HEK293 (cell line): ENCODE results near the gene MTMR1.

Source experiments
- CTCF ChIA-PET: fragments of 350-600 bp; formaldehyde crosslinking; extraction: SDS; loops from one replicate; lab custom pipeline; 2021; ENCODE audit warnings: antibody characterized with exemption; lab: Yijun Ruan, JAX
- POLR2A ChIA-PET: fragments of 300-600 bp; formaldehyde crosslinking; extraction: SDS; loops from one replicate; lab custom pipeline; 2020; ENCODE audit warnings: antibody characterized with exemption, inconsistent platforms; lab: Yijun Ruan, JAX
- H3K27ac ChIP-seq: fragments of 200-500 bp; sonication (Bioruptor generic); 2 replicates; pipeline ENCODE4 v1.5.1; 2014; ENCODE audit warnings: low read depth, low read length, control low read depth, inconsistent platforms; ENCODE audit errors: extremely low read depth
- H3K36me3 ChIP-seq, 2 experiments: fragments of 200-500 bp in 1 of 2; sonication (Bioruptor generic) in 1 of 2; 1 replicate in 1 of 2; 2 replicates in 1 of 2; pipeline ENCODE4 v1.5.1; 2014 to 2017; ENCODE audit warnings: inconsistent platforms in 2 of 2, low read length in 2 of 2; ENCODE audit not compliant: control insufficient read depth in 2 of 2, insufficient read depth in 1 of 2
- H3K4me1 ChIP-seq: fragments of 200-500 bp; sonication (Bioruptor generic); 2 replicates; pipeline ENCODE4 v1.5.1; 2014; ENCODE audit warnings: mild to moderate bottlenecking, low read length, inconsistent platforms; ENCODE audit not compliant: control insufficient read depth, insufficient read depth
- H3K4me3 ChIP-seq: 2 replicates; pipeline ENCODE4 v1.5.1; 2011; ENCODE audit warnings: low read depth, mild to moderate bottlenecking, control low read depth, low read length, moderate library complexity
- H3K9me3 ChIP-seq: fragments of 200-500 bp; sonication (Bioruptor generic); 2 replicates; pipeline ENCODE4 v1.5.1; 2014; ENCODE audit warnings: low read depth, low read length, inconsistent platforms; ENCODE audit not compliant: control insufficient read depth, insufficient read depth
- KLF17 ChIP-seq: fragments of 450-650 bp; formaldehyde crosslinking; IDR thresholded peaks from 2 replicates; pipeline ENCODE4 v1.5.1; 2016; ENCODE audit warnings: missing biosample characterization, missing genetic modification characterization
- SP3 ChIP-seq: fragments of 450-650 bp; formaldehyde crosslinking; IDR thresholded peaks from 2 replicates; pipeline ENCODE4 v1.5.1; 2016; ENCODE audit warnings: missing biosample characterization, missing genetic modification characterization
- WT1 ChIP-seq: fragments of 450-650 bp; formaldehyde crosslinking; IDR thresholded peaks from 2 replicates; pipeline ENCODE4 v1.5.1; 2016; ENCODE audit warnings: missing biosample characterization, missing genetic modification characterization
- ZBTB1 ChIP-seq: fragments of 450-650 bp; formaldehyde crosslinking; IDR thresholded peaks from 2 replicates; pipeline ENCODE4 v1.5.1; 2016; ENCODE audit warnings: missing biosample characterization, missing genetic modification characterization
- ZBTB26 ChIP-seq: fragments of 450-650 bp; formaldehyde crosslinking; optimal IDR thresholded peaks from 2 replicates; pipeline ENCODE3; 2016; ENCODE audit warnings: missing biosample characterization, mild to moderate bottlenecking, missing genetic modification characterization
- ZNF341 ChIP-seq: fragments of 450-650 bp; formaldehyde crosslinking; IDR thresholded peaks from 2 replicates; pipeline ENCODE4; 2016; ENCODE audit warnings: low read depth, missing biosample characterization, missing genetic modification characterization
- ZNF37A ChIP-seq: fragments of 450-650 bp; IDR thresholded peaks from 2 replicates; pipeline ENCODE4 v1.5.1; 2018; ENCODE audit warnings: missing biosample characterization, missing genetic modification characterization
- ZNF571 ChIP-seq: fragments of 450-650 bp; formaldehyde crosslinking; IDR thresholded peaks from 2 replicates; pipeline ENCODE4 v1.5.0; 2017; ENCODE audit warnings: missing biosample characterization, missing genetic modification characterization
- ZNF629 ChIP-seq: fragments of 450-650 bp; formaldehyde crosslinking; IDR thresholded peaks from 2 replicates; pipeline ENCODE4 v1.5.1; 2017; ENCODE audit warnings: missing biosample characterization, missing genetic modification characterization
- ZNF639 ChIP-seq: fragments of 450-650 bp; formaldehyde crosslinking; IDR thresholded peaks from 2 replicates; pipeline ENCODE4 v1.5.1; 2016; ENCODE audit warnings: missing biosample characterization, missing genetic modification characterization
- ZNF701 ChIP-seq: fragments of 450-650 bp; formaldehyde crosslinking; IDR thresholded peaks from 2 replicates; pipeline ENCODE4 v1.5.1; 2016; ENCODE audit warnings: missing biosample characterization, missing genetic modification characterization
- ZNF792 ChIP-seq: fragments of 450-650 bp; formaldehyde crosslinking; IDR thresholded peaks from 2 replicates; pipeline ENCODE4 v1.5.1; 2016; ENCODE audit warnings: missing biosample characterization, missing genetic modification characterization
- ZSCAN23 ChIP-seq: fragments of 450-650 bp; formaldehyde crosslinking; IDR thresholded peaks from 2 replicates; pipeline ENCODE4 v1.5.1; 2016; ENCODE audit warnings: missing biosample characterization, missing genetic modification characterization
- ZXDB ChIP-seq: fragments of 450-650 bp; formaldehyde crosslinking; IDR thresholded peaks from 2 replicates; pipeline ENCODE4 v1.5.1; 2016; ENCODE audit warnings: missing biosample characterization, missing genetic modification characterization
- TF ChIP-seq, protein P1 (sequence below): fragments of 450-650 bp; formaldehyde crosslinking; IDR thresholded peaks from 2 replicates; pipeline ENCODE4; 2016; ENCODE audit warnings: missing biosample characterization, missing genetic modification characterization
- TF ChIP-seq, protein P2 (sequence below): fragments of 450-650 bp; formaldehyde crosslinking; IDR thresholded peaks from 2 replicates; pipeline ENCODE4 v1.5.1; 2016; ENCODE audit warnings: missing biosample characterization, missing genetic modification characterization, borderline replicate concordance

The MTMR1 gene

DNA sequence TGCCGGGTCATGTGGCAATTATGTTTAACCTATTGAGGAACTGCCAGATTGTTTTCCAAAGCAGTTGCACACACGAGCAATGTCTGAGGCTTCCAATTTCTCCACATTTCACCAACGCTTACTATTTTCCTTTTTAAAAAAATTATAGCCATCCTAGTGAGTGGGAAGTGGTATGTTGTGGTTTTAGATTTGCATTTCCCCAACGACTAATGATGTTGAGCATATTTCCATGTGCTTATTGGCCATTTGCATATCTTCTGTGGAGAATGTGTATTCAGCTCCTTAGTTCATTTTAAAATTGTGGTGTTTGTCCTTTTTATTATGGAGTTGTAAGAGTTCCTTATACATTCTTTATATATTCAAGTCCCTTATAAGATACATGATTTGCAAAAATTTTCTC is 60.2 kb downstream of the MTMR1 start (continued):
- no peak for TF ChIP-seq WT1 (tag by site-specific recombination)

- CTCF ChIA-PET, result interaction anchor here (0.7 kb wide), 1 partner anchor 18 kb away, joined by 3 read pairs; no protein-coding TSS in a partner anchor
Observed at GRCh38 chrX:150753968-150754367, 60.8 kb downstream of the MTMR1 start.

DNA sequence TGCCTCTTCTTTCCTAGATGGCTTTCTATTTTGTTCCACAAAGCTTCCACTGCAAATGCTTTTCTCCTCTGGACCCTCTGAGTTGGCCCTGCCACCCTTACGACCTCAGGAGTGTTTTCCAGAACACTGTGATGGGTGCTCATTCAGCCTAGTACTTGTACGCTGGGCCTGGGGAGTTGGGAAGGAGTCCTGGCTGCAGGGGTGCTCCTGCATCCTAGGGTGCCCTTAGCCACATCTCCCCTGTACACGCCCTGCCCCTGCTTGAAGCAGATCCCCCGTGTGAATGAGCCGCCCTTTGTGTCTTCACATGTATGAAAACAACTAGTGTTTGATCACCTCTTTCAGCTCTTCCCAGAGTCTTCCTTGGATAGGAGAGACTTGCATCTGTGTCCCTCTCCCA is 64.2 kb downstream of the MTMR1 start:
- TF ChIP-seq ZBTB26 (tag by site-specific recombination), result no peak
- TF ChIP-seq ZNF571 (tag by site-specific recombination), result no peak
- no peak for TF ChIP-seq ZNF37A (tag by site-specific recombination)
- no peak for TF ChIP-seq ZXDB (tag by site-specific recombination)
- ChIA-PET POLR2A (no interaction called here), CTCF (no interaction called here)
- H3K27ac ChIP-seq, result no peak overlapping the region
- H3K36me3 ChIP-seq, result peaks cover 11 to 25% of the 10 kb centered on the region in 2 experiments; a peak in 2 of 3 replicates
- H3K4me1 ChIP-seq, result no peaks in the 10 kb centered on the region
- H3K4me3 ChIP-seq, result no peak overlapping the region
- H3K9me3 ChIP-seq, result no peaks in the 10 kb centered on the region

More at GRCh38 chrX:150753968-150754367, 60.8 kb downstream of the MTMR1 start:
- Histone ChIP-seq H3K36me3 (peaks cover 12 to 41% of the 10 kb centered on the region in 2 experiments; a peak in 2 of 3 replicates), H3K9me3 (no peaks in the 10 kb centered on the region), H3K27ac (no peak overlapping the region), H3K4me1 (no peaks in the 10 kb centered on the region), H3K4me3 (no peak overlapping the region)
- POLR2A ChIA-PET, result no interaction called here
- TF ChIP-seq ZSCAN23 (tag by site-specific recombination), result no peak
- no peak for TF ChIP-seq SP3
- TF ChIP-seq ZNF792 (tag by site-specific recombination), result no peak
- no peak for TF ChIP-seq ZNF629 (tag by site-specific recombination)
- TF ChIP-seq, protein P1, sequence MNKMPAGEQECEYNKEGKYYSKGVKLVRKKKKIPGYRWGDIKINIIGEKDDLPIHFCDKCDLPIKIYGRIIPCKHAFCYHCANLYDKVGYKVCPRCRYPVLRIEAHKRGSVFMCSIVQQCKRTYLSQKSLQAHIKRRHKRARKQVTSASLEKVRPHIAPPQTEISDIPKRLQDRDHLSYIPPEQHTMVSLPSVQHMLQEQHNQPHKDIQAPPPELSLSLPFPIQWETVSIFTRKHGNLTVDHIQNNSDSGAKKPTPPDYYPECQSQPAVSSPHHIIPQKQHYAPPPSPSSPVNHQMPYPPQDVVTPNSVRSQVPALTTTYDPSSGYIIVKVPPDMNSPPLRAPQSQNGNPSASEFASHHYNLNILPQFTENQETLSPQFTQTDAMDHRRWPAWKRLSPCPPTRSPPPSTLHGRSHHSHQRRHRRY (tag by site-specific recombination), result no peak
- TF ChIP-seq KLF17, result no peak
- TF ChIP-seq, protein P2, sequence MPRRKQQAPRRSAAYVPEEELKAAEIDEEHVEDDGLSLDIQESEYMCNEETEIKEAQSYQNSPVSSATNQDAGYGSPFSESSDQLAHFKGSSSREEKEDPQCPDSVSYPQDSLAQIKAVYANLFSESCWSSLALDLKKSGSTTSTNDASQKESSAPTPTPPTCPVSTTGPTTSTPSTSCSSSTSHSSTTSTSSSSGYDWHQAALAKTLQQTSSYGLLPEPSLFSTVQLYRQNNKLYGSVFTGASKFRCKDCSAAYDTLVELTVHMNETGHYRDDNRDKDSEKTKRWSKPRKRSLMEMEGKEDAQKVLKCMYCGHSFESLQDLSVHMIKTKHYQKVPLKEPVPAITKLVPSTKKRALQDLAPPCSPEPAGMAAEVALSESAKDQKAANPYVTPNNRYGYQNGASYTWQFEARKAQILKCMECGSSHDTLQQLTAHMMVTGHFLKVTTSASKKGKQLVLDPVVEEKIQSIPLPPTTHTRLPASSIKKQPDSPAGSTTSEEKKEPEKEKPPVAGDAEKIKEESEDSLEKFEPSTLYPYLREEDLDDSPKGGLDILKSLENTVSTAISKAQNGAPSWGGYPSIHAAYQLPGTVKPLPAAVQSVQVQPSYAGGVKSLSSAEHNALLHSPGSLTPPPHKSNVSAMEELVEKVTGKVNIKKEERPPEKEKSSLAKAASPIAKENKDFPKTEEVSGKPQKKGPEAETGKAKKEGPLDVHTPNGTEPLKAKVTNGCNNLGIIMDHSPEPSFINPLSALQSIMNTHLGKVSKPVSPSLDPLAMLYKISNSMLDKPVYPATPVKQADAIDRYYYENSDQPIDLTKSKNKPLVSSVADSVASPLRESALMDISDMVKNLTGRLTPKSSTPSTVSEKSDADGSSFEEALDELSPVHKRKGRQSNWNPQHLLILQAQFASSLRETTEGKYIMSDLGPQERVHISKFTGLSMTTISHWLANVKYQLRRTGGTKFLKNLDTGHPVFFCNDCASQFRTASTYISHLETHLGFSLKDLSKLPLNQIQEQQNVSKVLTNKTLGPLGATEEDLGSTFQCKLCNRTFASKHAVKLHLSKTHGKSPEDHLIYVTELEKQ (tag by site-specific recombination), result no peak
- TF ChIP-seq ZNF639 (tag by site-specific recombination), result no peak
- no peak for TF ChIP-seq ZNF701 (tag by site-specific recombination)
- no peak for TF ChIP-seq ZNF341 (tag by site-specific recombination)
- TF ChIP-seq ZBTB1 (tag by site-specific recombination), result no peak
